HCT116 (cell line): ENCODE measurements around the gene TPPP2. TPM values are rescaled to one million over a fixed set of nuclear protein-coding genes. Genes with fewer than 3 reads are reported as not detected.

Experiments
- ATAC-seq: fragments of 200-7000 bp; cut with Tn5 transposase; 2 replicates; pipeline ENCODE4 v1.9.1; 2020; ENCODE audit warnings: mild to moderate bottlenecking, moderate library complexity
- BruUV-seq: library from RNA; stranded (reverse); fragments of 400-500 nt; replicated peaks from 2 replicates; lab custom pipeline; 2021; lab: Mats Ljungman, UMichigan
- CTCF ChIA-PET: fragments of 300-600 bp; sonication (Branson Sonifier 250); formaldehyde crosslinking; loops from one replicate; lab custom pipeline; 2021; ENCODE audit warnings: antibody characterized with exemption; lab: Charles Lee
- POLR2A ChIA-PET: fragments of 300-600, 350-600 bp; sonication (Branson Sonifier 250); formaldehyde crosslinking; loops from one replicate; lab custom pipeline; 2021; ENCODE audit warnings: antibody characterized with exemption; lab: Charles Lee
- RAD21 ChIA-PET, 2 experiments: fragments of 300-600 bp; sonication (Branson Sonifier 250); formaldehyde crosslinking; loops; one replicate each; lab custom pipeline; 2023; ENCODE audit warnings: low total read pairs in 2 of 2; ENCODE audit not compliant: uncharacterized antibody in 2 of 2, unreplicated experiment in 2 of 2, low non-redundant PET in 1 of 2; lab: Charles Lee
- DNase-seq: peaks from one replicate; pipeline ENCODE4 v3.0.0-alpha.2; 2010; ENCODE audit warnings: low read depth, low spot score
- H2AFZ ChIP-seq: fragments of 200-600 bp; shearing (Covaris generic), sonication (generic); 2 replicates; pipeline ENCODE4 v1.6.1; 2017; ENCODE audit warnings: low read depth, mixed run types, mixed read lengths, antibody characterized with exemption, low read length; ENCODE audit not compliant: poor library complexity, severe bottlenecking
- H3K27ac ChIP-seq: 2 replicates; pipeline ENCODE4 v1.5.1; 2012; ENCODE audit warnings: low read depth, low read length
- H3K27me3 ChIP-seq: fragments of 200-600 bp; sonication (generic); 2 replicates; pipeline ENCODE4 v1.6.1; 2016; ENCODE audit warnings: mixed run types, low read length, mixed read lengths; ENCODE audit not compliant: insufficient read depth
- H3K36me3 ChIP-seq, 2 experiments: fragments of 200-500 bp in 1 of 2; fragments of 200-600 bp in 1 of 2; sonication (Bioruptor generic) in 1 of 2; sonication (generic) in 1 of 2; 2 replicates each; pipeline versions ENCODE4 v1.5.1 to v1.6.1; 2014 to 2016; ENCODE audit warnings: low read length in 2 of 2, inconsistent platforms in 1 of 2, mixed read lengths in 1 of 2, mixed run types in 1 of 2; ENCODE audit not compliant: insufficient read depth in 2 of 2, control insufficient read depth in 1 of 2
- H3K4me1 ChIP-seq, 2 experiments: fragments of 200-600 bp in 1 of 2; sonication (generic) in 1 of 2; 2 replicates each; pipeline versions ENCODE4 v1.5.1 to v1.6.1; 2012 to 2017; ENCODE audit warnings: low read length in 2 of 2, inconsistent platforms in 1 of 2, mild to moderate bottlenecking in 1 of 2, mixed read lengths in 1 of 2, mixed run types in 1 of 2, moderate library complexity in 1 of 2; ENCODE audit not compliant: insufficient read depth in 2 of 2, control insufficient read depth in 1 of 2
- H3K4me2 ChIP-seq: fragments of 200-600 bp; sonication (generic); 2 replicates; pipeline ENCODE4 v1.6.1; 2017; ENCODE audit warnings: mixed run types, low read length, mixed read lengths
- H3K4me3 ChIP-seq, 2 experiments: fragments of 200-600 bp in 1 of 2; sonication (generic) in 1 of 2; replicated peaks in 1 of 2; 2 replicates each; pipeline ENCODE4 v1.5.1; 2011 to 2016; ENCODE audit warnings: low read length in 2 of 2, control low read depth in 1 of 2, low read depth in 1 of 2, mild to moderate bottlenecking in 1 of 2, mixed read lengths in 1 of 2, mixed run types in 1 of 2
- H3K79me2 ChIP-seq: fragments of 200-600 bp; sonication (generic); 2 replicates; pipeline ENCODE4 v1.6.1; 2017; ENCODE audit warnings: mild to moderate bottlenecking, mixed run types, low read length, moderate library complexity, mixed read lengths; ENCODE audit not compliant: insufficient read depth
- H3K9ac ChIP-seq: fragments of 200-600 bp; sonication (generic); 2 replicates; pipeline ENCODE4 v1.6.1; 2016; ENCODE audit warnings: low read length, mixed read lengths
- H3K9me2 ChIP-seq: fragments of 200-600 bp; sonication (generic), shearing (Covaris generic); 2 replicates; pipeline ENCODE4 v1.6.1; 2017; ENCODE audit warnings: mixed run types, mild to moderate bottlenecking, moderate library complexity; ENCODE audit not compliant: insufficient read depth
- H3K9me3 ChIP-seq, 2 experiments: fragments of 200-500 bp in 1 of 2; fragments of 200-600 bp in 1 of 2; sonication (Bioruptor generic) in 1 of 2; sonication (generic) in 1 of 2; 2 replicates each; pipeline ENCODE4 v1.6.1; 2014 to 2017; ENCODE audit warnings: low read length in 2 of 2, mixed read lengths in 2 of 2, inconsistent platforms in 1 of 2, low read depth in 1 of 2, mild to moderate bottlenecking in 1 of 2, mixed run types in 1 of 2, moderate library complexity in 1 of 2; ENCODE audit not compliant: control insufficient read depth in 1 of 2, insufficient read depth in 1 of 2
- H4K20me1 ChIP-seq: fragments of 200-600 bp; sonication (generic), shearing (Covaris generic); 2 replicates; pipeline ENCODE4 v1.6.1; 2017; ENCODE audit warnings: mixed run types, mild to moderate bottlenecking, moderate library complexity; ENCODE audit not compliant: insufficient read depth
- ATF3 ChIP-seq: IDR thresholded peaks from 2 replicates; pipeline ENCODE4 v1.6.1; 2012
- CBX3 ChIP-seq: IDR thresholded peaks from 2 replicates; pipeline ENCODE4 v1.6.1; 2012; ENCODE audit warnings: low read depth
- CTCF ChIP-seq, 3 experiments: fragments of 200-600 bp in 1 of 3; sonication (generic) in 1 of 3; IDR thresholded peaks in 2 of 3; conservative IDR thresholded peaks in 1 of 3; 2 replicates each; pipeline ENCODE4 v1.5.1; 2012 to 2017; ENCODE audit warnings: low read depth in 2 of 3, low read length in 2 of 3, antibody characterized with exemption in 1 of 3, borderline replicate concordance in 1 of 3, control low read depth in 1 of 3, mild to moderate bottlenecking in 1 of 3, mixed read lengths in 1 of 3, mixed run types in 1 of 3, moderate library complexity in 1 of 3; ENCODE audit not compliant: insufficient read depth in 1 of 3
- ELF1 ChIP-seq: IDR thresholded peaks from 2 replicates; pipeline ENCODE4 v1.6.1; 2012; ENCODE audit warnings: low read depth, borderline replicate concordance
- EZH2 ChIP-seq: fragments of 200-600 bp; sonication (generic); IDR thresholded peaks from 2 replicates; pipeline ENCODE4 v1.6.1; 2017; ENCODE audit warnings: antibody characterized with exemption, mixed run types
- MAX ChIP-seq: IDR thresholded peaks from 2 replicates; pipeline ENCODE4 v1.6.1; 2012
- POLR2AphosphoS5 ChIP-seq: IDR thresholded peaks from 2 replicates; pipeline ENCODE4 v1.6.1; 2011; ENCODE audit warnings: mild to moderate bottlenecking, low read depth, low read length, moderate library complexity
- RAD21 ChIP-seq: IDR thresholded peaks from 2 replicates; pipeline ENCODE4 v1.6.1; 2012; ENCODE audit warnings: low read depth, mild to moderate bottlenecking
- SP1 ChIP-seq: IDR thresholded peaks from 2 replicates; pipeline ENCODE4 v1.6.1; 2012; ENCODE audit warnings: low read depth
- SRF ChIP-seq: IDR thresholded peaks from 2 replicates; pipeline ENCODE4 v1.6.1; 2012; ENCODE audit warnings: low read depth
- TCF7L2 ChIP-seq: IDR thresholded peaks from 2 replicates; pipeline ENCODE4 v1.7.0; 2011; ENCODE audit warnings: borderline replicate concordance, inconsistent platforms; ENCODE audit not compliant: insufficient read depth, insufficient read length; ENCODE audit errors: extremely low read depth
- YY1 ChIP-seq: IDR thresholded peaks from 2 replicates; pipeline ENCODE4 v1.6.1; 2011; ENCODE audit warnings: low read length, low read depth, moderate library complexity, mild to moderate bottlenecking; ENCODE audit not compliant: insufficient replicate concordance; ENCODE audit errors: extremely low read depth
- intact Hi-C: fragments of 100-400 bp; cut with micrococcal nuclease; formaldehyde crosslinking; loops from 2 replicates; pipeline ENCODE4 v1.10.0; 2022
- total RNA-seq: library from RNA; stranded (reverse); gene quantifications from one replicate; pipeline ENCODE4 v1.2.1, GENCODE V29; 2021; ENCODE audit not compliant: unreplicated experiment

TPPP2 gene
- total RNA-seq, 1 experiment from 2014 or later: not detected

- BruUV-seq: no TSS peak
Measured at GRCh38 chr14:21050597-21050996, 20.6 kb downstream of the TPPP2 start.

More at GRCh38 chr14:21050597-21050996, 20.6 kb downstream of the TPPP2 start:
- no peaks in the 10 kb centered on the region for H3K9me3 ChIP-seq
- ATAC-seq: no peak
- H3K27ac ChIP-seq: no peak overlapping the region
- ChIA-PET RAD21 (interaction anchor here in 1 of 2 experiments (0.6 kb wide), 1 partner anchor 1894 kb away, joined by 3 read pairs; no protein-coding TSS in a partner anchor), POLR2A (no interaction called here), CTCF (no interaction called here)
- no peaks in the 10 kb centered on the region for H3K4me1 ChIP-seq
- H4K20me1 ChIP-seq: no peaks in the 10 kb centered on the region
- H3K36me3 ChIP-seq: no peaks in the 10 kb centered on the region
- no peak overlapping the region for H3K4me2 ChIP-seq
- no peak overlapping the region for H2AFZ ChIP-seq
- H3K79me2 ChIP-seq: no peaks in the 10 kb centered on the region
- no peaks in the 10 kb centered on the region for H3K27me3 ChIP-seq
- DNase-seq: no peak
- TF ChIP-seq TCF7L2: no peak
- TF ChIP-seq SP1: no peak
- no peak for TF ChIP-seq MAX
- no peak for TF ChIP-seq ATF3
- TF ChIP-seq CBX3: no peak
- no peak for TF ChIP-seq EZH2
- no peak for TF ChIP-seq SRF
- no peak for TF ChIP-seq RAD21
- no peak for TF ChIP-seq POLR2AphosphoS5
- TF ChIP-seq YY1: no peak
- no peak for TF ChIP-seq CTCF (IDR thresholded peaks at IDR 0.05 in 2 of 3, conservative IDR thresholded peaks at IDR 0.05 in 1 of 3; ENCODE audit: borderline replicate concordance in 1 of 3, insufficient read depth in 1 of 3, low read depth in 2 of 3, low read length in 2 of 3)
- no peak for TF ChIP-seq ELF1
- H3K9ac ChIP-seq: no peak overlapping the region
- H3K4me3 ChIP-seq: no peak overlapping the region
- intact Hi-C loops: no loop called here
- no peaks in the 10 kb centered on the region for H3K9me2 ChIP-seq
